ENCODE results near the gene TBC1D5.
A peak's percentile ranks its signal among the peaks of the same experiment; 100 is the strongest.

The TBC1D5 gene

DNA sequence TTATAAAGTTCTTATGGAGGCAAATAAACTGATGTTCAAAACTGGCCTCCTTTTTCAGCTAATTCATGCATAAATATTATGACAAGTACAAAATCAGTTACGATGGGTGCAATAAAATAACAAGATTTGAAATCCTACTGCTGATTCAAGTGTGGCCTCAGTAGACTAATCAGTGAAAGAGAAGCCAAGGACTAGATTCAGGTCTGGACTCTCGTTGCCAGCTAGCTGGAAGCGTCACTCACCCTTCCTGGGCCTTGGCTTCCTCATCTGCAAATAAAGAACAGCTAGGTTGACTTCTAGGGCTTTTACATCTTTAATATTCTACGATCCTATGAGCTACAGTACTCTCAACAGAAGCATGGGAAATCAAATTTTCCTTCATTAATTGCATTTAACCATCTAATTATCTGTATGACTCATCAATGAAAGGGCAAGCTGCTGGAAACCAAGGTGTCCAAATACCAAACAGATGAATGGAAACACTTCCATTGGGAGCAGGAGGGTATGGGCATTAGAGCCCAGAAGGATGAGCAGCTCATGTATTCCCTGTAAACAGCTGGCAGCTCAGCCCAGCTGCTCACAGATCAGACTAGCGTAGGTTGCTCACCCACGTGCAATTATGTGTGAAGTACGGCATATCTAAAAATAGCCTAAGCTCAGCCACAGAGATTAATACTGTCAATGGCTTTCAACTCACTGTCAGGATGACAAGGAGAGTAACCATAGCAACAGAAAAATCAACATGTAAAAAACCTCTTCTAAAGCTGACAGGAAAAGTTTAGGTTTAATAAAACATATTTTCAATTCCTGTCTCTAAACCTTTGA is 562.8 kb downstream of the TBC1D5 start:
- no peak for DNase-seq (ENCODE audit: low read depth, low spot score)

DNA sequence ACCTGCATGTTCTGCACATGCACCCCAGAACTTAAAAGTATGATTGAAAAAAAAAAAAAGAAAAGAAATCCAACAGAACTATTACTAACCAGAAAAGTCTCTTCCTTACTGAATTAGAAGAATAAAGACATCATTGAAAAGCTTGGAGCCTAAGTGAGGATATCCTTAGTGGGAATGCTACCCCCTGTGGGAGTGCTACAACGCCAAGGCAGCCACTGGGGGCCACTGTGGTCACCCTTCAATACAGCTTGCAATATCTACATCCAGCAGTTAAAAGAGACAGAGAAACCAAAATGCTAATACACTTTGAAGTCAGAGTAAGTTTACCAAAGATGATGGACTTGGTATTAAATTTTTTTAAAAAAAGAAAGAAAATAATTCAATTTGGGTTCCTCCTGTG is 565.7 kb downstream of the TBC1D5 start:
- no peak for DNase-seq (ENCODE audit: low read depth, low spot score)

DNA sequence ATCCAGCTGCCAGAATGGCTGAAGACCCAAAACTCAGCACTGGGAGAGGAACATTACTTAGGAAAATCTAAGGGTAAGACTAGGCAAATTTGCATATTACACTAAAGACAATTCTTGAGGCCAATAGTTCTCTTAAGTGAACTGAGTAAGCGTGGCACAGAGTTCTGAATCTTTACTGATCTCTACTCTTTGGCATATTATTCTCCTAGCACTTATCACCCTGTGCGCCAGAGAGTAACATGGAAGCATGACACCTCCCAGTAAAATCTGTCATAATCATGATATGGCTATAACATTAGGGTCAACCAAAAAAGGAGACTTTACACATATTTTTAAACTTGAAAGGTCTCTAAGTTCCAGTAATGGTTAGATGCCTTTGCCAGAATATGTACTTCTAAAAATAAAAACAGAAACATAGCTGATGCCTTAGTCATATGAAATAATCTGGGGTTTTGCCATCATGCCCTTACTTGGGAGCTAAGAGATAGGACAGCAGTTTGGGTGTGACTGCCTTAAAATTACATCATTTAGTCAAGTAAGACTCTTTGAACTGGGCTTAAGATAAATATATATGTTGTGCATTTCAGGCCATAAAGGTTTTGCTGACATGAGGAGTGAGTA is 567.1 kb downstream of the TBC1D5 start:
- no peak for DNase-seq (ENCODE audit: low read depth, low spot score)

DNA sequence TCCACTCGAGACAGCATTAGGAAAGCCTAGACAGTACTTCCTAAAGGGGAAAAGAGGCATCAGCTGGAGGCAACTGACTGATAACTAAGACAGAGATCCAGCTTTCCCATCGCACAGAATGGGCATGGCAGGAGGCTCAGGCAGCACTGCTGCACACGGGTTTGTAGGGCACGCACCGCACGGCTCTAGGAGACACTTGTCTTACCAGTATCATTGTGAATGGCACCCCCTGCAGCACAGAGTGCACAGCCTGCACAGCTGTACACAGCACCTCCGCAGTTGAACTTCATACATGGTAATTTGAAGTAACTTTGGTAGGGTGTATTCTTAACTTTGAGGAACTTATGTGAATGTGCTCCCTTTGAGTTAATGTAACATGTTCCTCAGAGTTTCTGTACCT is 576.1 kb downstream of the TBC1D5 start:
- no peak for DNase-seq (ENCODE audit: low read depth, low spot score)

DNA sequence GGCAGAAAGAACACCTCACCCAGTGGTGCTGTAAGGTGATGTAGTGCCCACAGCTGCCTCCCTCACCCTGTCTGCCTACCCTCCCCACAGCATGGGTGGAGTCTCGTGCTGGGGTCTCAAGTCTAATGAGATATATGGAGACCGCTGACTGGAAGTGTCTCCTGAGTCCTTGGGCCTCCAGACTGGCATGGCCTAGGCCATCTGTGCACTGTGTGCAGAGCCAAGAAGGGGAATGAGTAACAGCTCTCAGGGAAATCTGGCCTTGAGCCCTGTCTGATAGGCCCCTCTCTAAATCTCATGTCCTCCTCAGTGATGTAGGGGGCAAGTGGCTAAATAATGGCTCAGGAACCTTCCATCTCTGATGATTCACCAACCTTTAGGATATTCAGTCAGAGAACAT is 580.3 kb downstream of the TBC1D5 start:
- no peak for DNase-seq (ENCODE audit: low read depth, low spot score)

DNA sequence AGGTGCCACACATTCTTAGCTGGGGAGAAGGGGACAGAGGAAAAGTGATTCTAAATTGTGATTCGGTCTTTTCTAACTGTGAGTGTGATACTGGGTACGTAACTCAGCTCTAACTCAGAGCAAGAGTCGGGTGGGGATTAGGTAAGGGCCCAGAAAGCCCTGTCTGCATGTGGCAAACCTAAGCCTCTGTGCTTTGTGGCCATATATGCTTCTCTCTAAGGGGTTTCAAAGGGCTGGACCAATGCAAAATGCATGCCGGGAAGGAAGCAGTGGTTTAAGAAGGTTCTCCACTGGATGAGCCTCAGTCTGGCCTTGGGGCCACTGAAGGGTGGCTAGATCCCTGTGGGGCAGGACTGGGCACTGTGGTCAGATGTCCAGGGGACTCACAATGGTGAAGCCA is 581.8 kb downstream of the TBC1D5 start:
- no peak for DNase-seq (ENCODE audit: low read depth, low spot score)

DNA sequence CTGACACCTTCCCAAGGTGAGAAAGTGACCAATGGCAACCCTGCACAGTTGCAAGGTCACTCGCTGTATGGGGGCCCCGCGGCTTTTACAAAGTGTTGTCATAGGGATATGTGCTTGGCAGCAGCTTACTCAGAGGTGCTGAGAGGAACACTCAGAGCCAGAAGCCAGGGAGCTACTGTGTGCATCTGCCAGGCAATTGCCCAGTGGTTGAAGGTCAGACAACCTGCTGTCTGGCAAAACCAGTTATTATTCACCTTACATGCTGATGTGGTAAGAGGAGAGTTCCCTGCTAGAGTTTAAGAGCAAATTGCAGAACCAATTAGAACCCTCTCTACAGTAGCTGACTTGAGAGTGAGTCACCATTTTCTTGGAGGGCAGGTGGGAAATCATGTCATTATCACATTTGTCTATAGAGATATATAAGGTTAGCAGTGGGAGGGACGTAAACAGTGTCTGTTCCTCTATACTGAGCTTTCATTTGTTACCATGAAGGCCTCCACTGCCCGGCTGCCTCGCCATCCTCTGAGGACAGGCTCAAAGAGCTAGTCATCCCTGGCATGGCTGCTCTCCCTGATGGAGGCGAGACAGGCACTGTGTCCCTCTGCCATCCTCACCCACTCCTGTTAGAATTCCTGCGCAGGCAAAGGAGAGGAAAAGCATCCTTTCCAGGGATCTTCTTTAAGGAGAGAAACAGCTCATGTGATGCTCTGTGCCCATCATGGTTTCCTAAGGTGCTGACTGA is 583.3 kb downstream of the TBC1D5 start:
- DNase-seq (ENCODE audit: low read depth, low spot score): no peak

DNA sequence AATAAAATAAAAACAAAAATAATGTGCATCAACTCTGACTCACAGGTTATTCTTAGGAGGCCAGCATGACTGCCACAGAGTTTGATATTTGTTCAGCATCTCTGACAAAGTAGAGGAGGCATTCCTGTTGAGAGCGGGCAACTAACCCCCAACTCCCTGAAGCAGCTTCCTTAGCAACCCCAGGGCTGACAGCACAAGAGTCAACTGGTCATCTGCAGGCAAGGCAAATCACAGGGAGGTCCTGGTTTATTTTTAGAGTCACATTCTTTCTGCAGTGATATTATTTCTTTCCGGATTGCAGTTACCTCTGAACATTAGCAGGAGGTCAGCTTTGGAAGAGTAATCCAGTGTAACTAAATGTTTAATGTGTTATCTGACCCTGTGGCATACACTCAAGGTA is 584.7 kb downstream of the TBC1D5 start:
- DNase-seq (ENCODE audit: low read depth, low spot score): no peak

DNA sequence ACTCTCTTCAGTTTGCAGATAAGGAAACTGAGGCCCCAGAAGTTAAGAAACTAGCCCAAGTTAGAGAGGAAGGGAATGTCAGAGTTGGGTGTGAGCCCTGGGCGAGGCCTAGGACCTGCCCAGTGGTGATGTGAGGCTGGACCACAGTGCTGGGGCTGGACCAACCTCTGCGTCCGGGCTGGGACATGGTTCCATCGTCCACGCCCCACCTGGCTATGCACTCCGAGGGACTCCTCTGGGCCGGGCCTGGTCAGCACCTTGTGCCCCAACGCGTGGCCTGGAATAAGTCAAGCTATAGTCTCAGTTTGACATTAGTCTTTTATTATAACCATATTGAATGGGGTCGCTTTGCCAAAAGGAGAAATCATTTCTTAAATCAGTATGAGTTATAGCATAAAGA is 585.6 kb downstream of the TBC1D5 start:
- DNase-seq (ENCODE audit: low read depth, low spot score): no peak

DNA sequence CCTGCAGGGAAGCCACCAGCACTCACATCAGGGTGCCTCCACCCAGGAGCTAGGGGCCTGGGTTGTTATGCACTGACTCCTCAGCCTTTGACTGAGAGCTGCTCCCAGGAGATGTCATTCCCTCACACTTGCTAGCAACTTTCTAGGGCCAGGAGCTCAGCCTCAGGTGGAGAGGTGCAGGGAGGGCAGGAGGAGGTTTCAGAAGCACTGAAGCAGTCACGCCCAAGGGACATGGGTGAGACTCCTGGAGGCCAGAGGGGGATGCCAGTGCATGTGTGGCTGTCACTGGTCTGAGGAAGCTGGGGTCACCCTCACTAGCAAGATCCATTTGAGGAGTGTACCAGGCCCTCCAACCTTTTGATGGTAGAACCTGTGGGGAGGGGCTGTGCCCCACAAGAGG is 586.5 kb downstream of the TBC1D5 start:
- DNase-seq (ENCODE audit: low read depth, low spot score): no peak

DNA sequence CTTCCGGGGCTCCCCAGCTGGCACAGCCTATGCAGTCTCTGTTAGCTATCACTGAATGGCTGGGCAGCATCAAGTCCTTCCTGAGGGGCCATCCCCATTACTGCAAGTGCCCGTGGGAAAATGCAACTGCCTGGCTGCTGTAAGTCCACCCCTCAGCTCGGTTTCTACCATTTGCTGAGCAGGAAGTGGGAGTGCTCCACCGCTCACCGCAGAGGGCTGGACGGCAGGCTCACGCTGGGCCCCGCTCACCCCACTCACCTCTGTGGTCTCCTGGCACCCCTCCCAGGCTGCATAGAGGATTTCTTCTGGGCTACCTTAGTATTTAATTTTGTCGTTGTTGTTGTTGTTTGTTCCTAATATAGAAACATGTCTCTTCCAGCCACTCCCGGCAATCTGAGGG is 587.5 kb downstream of the TBC1D5 start:
- no peak for DNase-seq (ENCODE audit: low read depth, low spot score)

DNA sequence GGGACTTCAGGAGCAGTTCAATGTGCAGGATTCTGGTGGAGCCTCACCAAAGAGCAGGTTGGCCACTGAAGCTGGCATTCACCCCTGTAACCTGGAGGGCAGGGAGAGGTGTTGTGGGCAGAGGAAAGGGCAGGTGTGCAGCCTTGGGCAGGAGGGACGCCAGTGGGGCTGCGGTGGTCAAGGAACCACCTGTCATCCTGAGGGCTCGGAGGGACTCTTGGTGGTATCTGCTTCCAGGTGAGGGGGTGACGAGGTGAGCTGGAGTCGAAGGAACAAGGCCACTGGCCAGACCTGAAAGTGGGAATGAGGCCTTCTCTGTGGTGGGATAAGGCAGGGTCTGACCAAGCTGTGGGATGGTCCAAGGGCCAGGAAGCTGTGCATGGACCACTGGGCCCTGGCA is 588.2 kb downstream of the TBC1D5 start:
- no peak for DNase-seq (ENCODE audit: low read depth, low spot score)

DNA sequence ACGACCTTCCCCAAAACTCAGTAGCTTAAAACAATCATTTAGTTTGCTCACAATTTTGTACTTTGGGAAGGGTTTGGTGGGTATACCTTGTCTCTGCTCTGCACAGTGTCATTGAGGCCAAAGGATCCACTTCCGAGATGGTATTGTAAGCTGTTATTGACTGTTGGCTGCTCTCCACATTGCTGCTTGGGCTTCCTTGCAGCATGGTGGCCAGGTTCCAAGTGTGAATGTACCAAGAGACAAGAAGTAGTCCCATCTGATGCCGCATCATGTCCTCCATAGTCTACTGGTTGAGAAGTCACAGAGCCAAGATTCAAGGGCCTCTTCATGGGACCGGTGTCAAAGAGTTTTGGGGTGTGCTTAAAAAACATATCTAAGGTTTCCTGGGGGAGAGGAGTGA is 589.2 kb downstream of the TBC1D5 start:
- no peak for DNase-seq (ENCODE audit: low read depth, low spot score)

DNA sequence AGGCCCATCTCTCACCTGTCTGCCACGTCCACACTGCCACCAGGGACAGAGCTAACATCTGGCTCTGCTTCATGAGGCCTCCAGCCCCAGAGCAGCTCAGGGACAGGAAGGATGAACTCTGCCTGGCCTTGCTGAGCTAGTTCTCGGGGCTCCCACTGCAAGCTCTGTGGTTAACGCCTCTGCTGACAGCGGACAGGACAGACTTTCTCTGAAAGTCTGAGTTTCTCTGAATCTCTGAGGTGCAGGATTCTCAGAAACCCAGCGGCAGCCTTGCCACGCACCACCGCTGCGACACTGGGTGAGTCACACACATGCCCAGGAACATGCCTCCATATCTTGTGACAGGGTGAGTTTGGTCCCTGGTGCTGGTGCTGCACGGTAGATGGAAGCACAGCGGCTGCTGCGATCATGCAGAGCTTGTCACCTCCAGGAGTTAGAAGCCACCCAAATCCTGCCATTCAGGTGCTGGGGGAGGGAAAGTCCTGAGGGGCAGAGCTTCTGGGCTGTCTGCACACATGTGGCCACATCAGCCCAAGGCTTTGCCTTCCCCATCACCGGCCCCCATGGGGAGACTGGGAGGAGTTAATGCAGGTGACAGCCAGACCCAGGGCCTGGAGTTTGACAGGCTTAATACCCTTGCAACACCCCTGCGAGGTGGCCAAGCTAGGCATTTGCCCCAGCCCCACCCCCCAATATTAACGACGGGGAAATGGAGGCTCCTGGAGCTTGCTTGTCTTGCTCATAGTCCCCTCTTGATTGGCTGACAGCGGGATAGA is 590.6 kb downstream of the TBC1D5 start:
- peak; percentile 54 for DNase-seq (ENCODE audit: low read depth, low spot score)

DNA sequence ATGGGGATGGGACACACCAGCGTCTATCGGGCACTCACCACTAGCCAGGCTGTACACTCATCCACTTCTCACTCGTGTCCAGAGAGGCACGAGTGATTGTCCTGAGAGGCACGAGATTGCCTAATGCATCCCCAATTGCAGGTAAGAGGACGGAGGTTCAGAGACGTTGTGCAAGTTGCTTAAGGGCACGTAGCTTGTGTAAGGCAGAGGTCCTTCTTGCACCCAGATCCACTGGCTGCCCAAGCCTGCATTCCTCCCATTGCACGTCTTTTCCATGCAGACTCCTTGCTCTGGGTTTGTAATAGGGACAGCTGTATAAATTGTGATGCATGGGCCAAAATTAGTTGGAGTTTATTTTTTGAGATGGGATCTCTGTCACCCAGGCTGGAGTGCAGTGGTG is 593.4 kb downstream of the TBC1D5 start:
- DNase-seq (ENCODE audit: low read depth, low spot score): no peak

DNA sequence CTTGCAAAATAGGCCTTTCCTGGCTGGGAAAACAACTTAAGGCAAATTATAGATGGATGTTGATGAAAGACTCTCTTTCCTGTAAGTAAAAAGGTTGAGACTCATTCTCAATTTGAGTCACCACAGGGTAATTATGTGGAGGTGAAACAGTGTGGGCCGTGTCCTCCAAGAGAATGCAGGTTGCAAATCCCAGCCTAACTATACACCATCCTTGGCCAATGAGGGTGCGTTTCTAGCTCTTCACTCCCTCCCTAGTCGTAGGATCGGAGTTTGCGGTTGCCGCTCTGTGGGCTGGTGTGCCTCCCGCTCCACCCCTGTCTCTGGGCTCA is 597.8 kb downstream of the TBC1D5 start:
- no peak for DNase-seq (ENCODE audit: low read depth, low spot score)

DNA sequence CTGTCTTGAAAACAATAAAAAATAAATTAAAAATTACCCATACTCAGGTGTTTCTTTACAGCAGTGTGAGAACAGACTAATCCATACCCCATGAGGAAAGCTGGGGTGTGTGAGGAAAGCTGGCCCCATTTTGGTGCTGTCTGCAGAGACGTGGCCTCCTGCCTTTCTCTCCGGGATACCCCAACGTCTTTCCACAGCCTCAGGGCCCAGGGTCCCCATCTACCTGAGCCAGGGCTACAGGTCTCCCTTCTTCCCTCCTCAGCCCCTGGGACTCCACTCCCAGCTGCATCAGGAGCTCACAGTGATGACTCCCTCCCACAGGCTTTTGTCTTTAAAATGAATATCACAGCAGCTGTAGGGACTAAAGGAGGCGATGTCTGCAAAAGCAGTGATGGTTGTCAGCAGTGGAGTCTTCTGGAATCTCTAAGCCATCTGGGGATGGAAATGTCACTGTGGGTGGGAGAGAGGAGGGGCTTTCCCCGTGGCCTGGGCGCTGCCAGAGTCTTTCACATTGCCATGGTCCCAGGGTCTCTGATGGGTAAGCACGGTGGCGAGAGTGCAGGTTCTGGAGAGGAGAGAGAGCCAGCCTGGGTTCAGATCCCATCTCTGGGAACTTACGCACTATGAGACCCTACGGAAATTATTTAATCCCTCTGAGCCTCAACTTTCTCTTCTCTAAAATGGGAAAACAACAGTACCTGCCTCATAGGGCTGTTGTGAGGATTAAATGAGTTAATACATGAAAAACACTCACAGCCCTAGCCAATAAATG is 598.4 kb downstream of the TBC1D5 start:
- DNase-seq (ENCODE audit: low read depth, low spot score): no peak

DNA sequence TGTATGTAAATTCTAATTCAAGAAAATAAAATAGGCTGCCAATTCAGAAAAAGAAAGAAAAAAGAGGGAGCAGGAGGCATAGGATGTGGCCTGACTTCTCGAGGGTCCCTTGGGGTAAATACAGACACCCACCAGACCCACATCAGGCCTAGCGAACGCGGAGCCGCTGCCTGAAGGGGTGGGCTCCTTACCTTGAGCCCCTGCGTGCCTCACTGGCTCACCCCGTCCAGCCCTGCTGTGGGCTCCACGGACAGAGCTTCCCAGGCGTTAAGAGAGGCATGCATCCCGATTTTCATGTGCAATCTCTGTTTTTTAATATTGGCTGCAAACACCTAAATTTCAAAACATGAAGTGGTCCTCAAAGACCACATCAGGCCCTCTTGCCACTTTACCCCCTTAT is 599.9 kb downstream of the TBC1D5 start:
- DNase-seq (ENCODE audit: low read depth, low spot score): no peak

DNA sequence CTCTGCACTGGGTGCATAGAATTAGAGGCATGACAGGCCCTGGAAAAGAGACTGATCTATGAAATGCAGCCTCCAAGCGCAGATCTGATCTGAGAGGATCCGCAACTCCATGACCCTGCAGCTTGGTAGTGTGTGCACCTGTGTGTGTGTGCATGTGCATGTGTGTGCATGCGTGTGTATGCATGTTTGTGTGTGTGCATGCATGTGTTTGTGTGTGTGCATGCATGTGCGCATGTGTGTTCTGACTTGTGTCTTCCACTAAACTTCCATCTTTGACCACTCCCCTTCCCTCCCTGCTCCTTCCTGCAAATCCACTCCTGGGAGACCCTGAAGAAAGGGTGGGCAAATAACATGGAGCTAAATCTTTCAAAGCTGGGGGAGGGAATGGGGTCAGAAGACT is 600.7 kb downstream of the TBC1D5 start:
- DNase-seq (ENCODE audit: low read depth, low spot score): no peak

DNA sequence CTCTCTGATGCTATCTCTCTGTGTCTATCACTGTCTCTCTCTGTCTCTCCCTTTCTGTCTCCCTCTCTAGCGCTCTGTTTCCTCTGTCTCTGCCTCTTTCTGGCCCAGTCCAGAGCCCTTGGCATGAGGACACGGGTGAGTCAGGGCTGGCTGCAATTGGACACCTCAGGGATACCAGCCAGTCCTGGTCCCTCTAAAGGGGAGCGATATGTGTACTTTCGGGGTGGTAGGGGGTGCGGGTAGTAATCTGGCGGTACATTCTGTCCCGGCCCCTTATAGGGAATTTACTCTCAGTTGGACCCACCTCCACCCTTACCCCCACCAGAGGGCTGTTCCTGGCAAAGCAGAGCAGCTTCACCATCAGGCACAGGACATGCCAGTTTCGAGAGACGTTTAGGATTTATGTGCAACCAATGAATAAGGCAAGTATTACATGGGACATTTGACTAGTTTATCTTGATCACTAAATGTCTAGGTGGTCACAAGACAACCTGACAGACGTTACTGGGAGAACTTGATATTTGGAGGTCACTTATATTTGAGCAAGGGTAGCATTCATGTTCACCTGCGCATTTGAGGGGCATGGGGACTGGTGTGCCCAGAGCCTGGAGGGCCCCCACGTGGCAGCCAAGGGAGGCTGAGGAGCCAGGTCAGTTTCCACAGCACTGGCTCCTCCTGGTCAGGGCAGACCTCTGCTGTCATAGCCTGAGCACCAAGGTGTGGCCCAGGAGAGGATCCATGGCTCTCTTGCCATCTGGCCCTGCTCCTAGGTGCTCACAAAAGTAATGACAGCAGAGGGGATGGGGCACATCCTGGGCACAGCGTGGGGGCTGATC is 601.5 kb downstream of the TBC1D5 start:
- DNase-seq (ENCODE audit: low read depth, low spot score): no peak

All from activated CD4-positive, CD25-positive, alpha-beta regulatory T cell treated with anti-CD3 and anti-CD28 coated beads, Interleukin-2, amount 50 U/mL, for 16 hours (primary cell).